ENCODE data around the gene RHOB.

- TF ChIP-seq POLR2A (IDR thresholded peaks at IDR 0.05) (no peak), CTCF (IDR thresholded peaks at IDR 0.05) (no peak), POLR2AphosphoS5 (IDR thresholded peaks at IDR 0.05) (peak; percentile 85), EP300 (IDR thresholded peaks at IDR 0.05) (no peak)
These were observed 10.0 kb downstream of the RHOB start for GRCh38 chr2:20456636-20457426.
